HG03175 (cell line): Measurements from ENCODE around the gene TNS3.

Experiments used
- ATAC-seq: cut with Tn5 transposase; IDR thresholded peaks from one replicate; pipeline ENCODE4 v1.9.1; 2021; ENCODE audit warnings: mild to moderate bottlenecking, moderate library complexity; ENCODE audit not compliant: unreplicated experiment

TNS3 gene

GRCh38 chr7:47438411-47439029 is 143.4 kb downstream of the TNS3 start:
- no peak for ATAC-seq

- ATAC-seq = no peak
Measured at GRCh38 chr7:47435889-47436312, 146.0 kb downstream of the TNS3 start.

- no peak for ATAC-seq
Measured at GRCh38 chr7:47433564-47433895, 148.4 kb downstream of the TNS3 start.

GRCh38 chr7:47432671-47433563 is 149.0 kb downstream of the TNS3 start:
- ATAC-seq = no peak

GRCh38 chr7:47430422-47430821 is 151.5 kb downstream of the TNS3 start:
- no peak for ATAC-seq

- ATAC-seq = no peak
Measured at GRCh38 chr7:47428768-47429472, 153.0 kb downstream of the TNS3 start.

- ATAC-seq = no peak
Measured at GRCh38 chr7:47428052-47428767, 153.7 kb downstream of the TNS3 start.

GRCh38 chr7:47427051-47427643 is 154.8 kb downstream of the TNS3 start:
- no peak for ATAC-seq

- no peak for ATAC-seq
Measured at GRCh38 chr7:47424523-47424922, 157.4 kb downstream of the TNS3 start.

GRCh38 chr7:47423196-47423595 is 158.7 kb downstream of the TNS3 start:
- ATAC-seq = no peak

- ATAC-seq = no peak
Measured at GRCh38 chr7:47422611-47423010, 159.3 kb downstream of the TNS3 start.

- ATAC-seq = no peak
Measured at GRCh38 chr7:47421456-47421855, 160.5 kb downstream of the TNS3 start.

- no peak for ATAC-seq
Measured at GRCh38 chr7:47420122-47420780, 161.7 kb downstream of the TNS3 start.

GRCh38 chr7:47419471-47419870 is 162.4 kb downstream of the TNS3 start:
- no peak for ATAC-seq

- no peak for ATAC-seq
Measured at GRCh38 chr7:47418601-47419309, 163.2 kb downstream of the TNS3 start.

- ATAC-seq = no peak
Measured at GRCh38 chr7:47416492-47417480, 165.1 kb downstream of the TNS3 start.

GRCh38 chr7:47415318-47416212 is 166.3 kb downstream of the TNS3 start:
- no peak for ATAC-seq
